ENCODE results near the gene SDC4. TPM values are rescaled to one million over a fixed set of nuclear protein-coding genes. Genes with fewer than 3 reads are reported as not detected.
A peak's percentile ranks its signal among the peaks of the same experiment; 100 is the strongest.

SDC4 gene
- polyA plus RNA-seq, 3 donors from 2014 or later = 0.56 to 0.69 TPM; not detected in 1

DNA sequence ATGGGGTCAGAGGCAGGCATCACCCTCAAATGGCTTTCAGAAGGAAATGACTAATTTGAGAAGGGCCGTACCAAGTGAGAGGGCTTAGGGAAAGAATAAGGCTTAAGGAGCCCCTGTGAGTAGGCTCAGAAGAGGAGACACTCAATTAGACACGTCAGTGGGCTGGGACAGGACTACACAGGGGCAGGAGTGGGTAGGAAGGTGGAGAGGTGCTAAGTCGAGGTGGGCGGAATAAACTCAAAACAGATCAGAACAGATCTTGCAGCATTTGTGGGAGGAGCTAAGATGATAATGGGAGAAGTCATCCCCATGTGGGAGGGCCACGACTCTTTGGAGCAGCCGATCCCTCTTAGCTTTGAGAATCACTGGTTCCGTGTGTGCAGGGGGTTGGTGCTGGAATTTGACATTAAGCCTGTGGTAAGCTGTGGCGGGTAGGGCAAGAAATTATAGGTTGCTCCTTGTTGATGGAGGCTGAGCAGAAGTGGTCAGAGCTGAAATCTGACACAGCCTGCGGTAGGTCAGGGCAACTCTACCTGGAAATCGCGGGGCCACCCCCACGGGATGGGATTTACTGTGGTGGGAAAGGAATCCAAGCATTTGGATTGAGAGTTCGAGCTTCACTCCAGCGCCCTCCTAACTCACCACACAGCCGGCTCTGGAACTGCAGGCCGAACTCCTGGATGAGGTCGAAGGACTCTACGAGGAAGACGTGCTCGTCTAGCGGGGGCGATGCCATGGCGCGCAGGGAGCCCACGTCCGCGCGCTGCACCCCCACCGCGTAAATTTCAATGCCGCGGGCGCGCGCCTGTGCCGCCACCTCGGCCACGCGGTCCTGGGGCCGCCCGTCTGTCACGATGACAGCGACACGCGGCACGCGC is 44.4 kb downstream of the SDC4 start:
- H3K27ac Mint-ChIP-seq = no peak overlapping the region
- no peak overlapping the region for H3K4me3 Mint-ChIP-seq
- DNase-seq = no peak
- H3K4me1 Mint-ChIP-seq = no peaks in the 10 kb centered on the region
- H3K36me3 Mint-ChIP-seq = no peaks in the 10 kb centered on the region
- H3K27me3 Mint-ChIP-seq (ENCODE audit: low read depth in 3 of 3) = peaks cover 11 to 14% (median 13%) of the 10 kb centered on the region in 3 donors
- H3K9me3 Mint-ChIP-seq = no peaks in the 10 kb centered on the region

DNA sequence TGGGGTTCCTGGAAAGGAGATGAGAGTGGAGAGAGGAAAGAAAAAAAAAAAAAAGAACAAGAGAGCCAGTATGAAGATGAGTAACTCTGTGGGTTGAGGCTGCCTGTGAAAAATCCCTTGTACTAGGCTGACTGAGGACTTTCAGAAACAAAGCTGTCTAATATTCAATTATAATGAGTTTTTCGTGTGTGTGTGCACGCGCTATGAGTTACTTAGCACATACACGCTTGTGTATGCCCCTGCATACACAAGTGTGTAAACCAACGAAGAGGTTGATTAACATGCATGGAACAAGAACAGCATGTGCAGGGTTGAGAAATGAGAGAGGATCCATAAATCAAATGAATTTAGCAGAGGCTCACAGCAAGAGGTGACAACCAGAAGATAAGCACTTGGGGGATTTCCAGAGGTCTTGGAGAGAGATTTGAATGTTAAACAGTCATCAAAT is 46.4 kb downstream of the SDC4 start:
- no peaks in the 10 kb centered on the region for H3K4me1 Mint-ChIP-seq

DNA sequence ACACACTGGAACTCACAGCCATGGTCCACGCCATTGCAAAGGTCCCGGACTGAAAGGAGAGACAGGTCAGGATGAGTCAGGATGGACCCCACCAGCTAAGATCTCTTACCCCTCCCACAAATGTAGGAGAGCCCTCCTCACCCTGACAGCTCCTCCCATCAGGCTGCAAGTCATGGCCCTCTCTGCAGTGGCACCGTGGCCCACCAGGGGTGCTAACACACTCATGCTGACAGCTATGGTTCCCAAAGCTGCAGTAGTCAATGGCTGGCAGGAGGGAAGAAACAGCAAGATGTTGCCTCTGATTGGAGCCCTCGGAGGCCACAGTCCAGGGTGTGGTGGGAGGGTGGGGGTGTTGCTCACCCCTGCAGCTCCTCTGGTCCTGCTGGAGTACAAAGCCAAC is 47.3 kb downstream of the SDC4 start:
- Mint-ChIP-seq H3K4me3 (no peak overlapping the region), H3K27me3 (ENCODE audit: low read depth in 3 of 3) (peaks cover 6 to 13% (median 7%) of the 10 kb centered on the region in 3 donors), H3K4me1 (no peaks in the 10 kb centered on the region), H3K27ac (no peak overlapping the region), H3K9me3 (no peaks in the 10 kb centered on the region), H3K36me3 (no peaks in the 10 kb centered on the region)
- no peak for DNase-seq

More for the DNA sequence above, 46.4 kb downstream of the SDC4 start:
- Mint-ChIP-seq H3K36me3 (no peaks in the 10 kb centered on the region), H3K27ac (no peak overlapping the region), H3K9me3 (no peaks in the 10 kb centered on the region), H3K4me3 (no peak overlapping the region), H3K27me3 (ENCODE audit: low read depth in 3 of 3) (peaks cover 8 to 11% (median 10%) of the 10 kb centered on the region in 3 donors)
- no peak for DNase-seq

DNA sequence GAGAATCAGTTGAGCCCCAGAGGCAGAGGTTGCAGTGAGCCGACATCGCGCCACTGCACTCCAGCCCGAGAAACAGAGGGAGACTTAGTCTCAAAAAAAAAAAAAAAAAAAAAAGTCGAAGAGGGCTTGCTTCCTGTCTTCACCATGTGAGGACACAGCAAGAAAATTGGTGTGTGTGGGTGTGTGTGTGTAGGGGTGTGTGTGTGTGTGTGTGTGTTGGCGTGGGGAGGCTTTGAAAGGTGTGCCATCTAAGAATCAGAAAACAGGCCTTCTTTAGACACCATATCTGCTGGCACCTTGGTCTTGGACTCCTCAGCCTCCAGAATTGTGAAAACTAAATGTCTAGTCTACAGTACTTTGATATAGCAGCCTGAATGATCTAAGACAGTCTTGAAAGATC is 48.4 kb downstream of the SDC4 start:
- Mint-ChIP-seq H3K9me3 (no peaks in the 10 kb centered on the region), H3K4me3 (no peak overlapping the region), H3K4me1 (no peaks in the 10 kb centered on the region), H3K27ac (no peak overlapping the region), H3K36me3 (no peaks in the 10 kb centered on the region), H3K27me3 (ENCODE audit: low read depth in 3 of 3) (peaks cover 0 to 10% (median 1%) of the 10 kb centered on the region in 3 donors)
- no peak for DNase-seq

DNA sequence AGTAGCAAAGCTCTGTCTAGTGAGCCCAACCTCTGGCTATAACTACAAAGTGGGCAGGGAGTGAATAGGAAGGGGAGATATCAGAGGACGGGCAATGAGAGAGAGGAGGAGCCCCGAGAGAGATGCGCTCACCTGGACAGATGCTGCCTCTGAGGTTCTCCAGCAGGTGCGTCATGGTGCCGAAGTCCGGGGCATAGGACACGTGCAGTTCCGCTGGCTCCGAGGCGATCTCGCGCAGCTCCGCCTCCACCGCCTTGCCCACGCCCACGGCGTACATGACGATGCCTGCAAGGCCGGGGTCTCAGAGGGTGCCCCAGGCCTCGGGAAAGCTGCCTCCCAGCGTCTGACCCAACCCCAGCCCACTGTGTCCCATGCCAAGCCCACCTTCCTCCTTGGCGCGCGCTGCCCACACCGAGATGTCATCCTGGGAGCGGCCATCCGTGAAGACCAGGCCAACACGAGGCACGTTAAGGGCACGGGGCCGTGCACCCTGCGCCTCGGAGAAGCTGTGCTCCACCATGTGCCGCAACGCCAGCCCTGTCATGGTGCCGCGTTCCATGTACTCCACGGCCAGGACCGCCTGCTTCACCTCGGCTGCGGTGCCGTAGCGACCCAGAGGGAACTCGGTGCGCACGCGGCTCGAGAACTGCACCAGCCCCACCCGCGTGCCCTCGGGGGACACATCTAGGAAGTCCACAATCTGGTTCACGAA is 50.3 kb downstream of the SDC4 start:
- peaks cover 6 to 8% of the 10 kb centered on the region in 2 donors for H3K4me1 Mint-ChIP-seq
- DNase-seq = no peak
- no peaks in the 10 kb centered on the region for H3K9me3 Mint-ChIP-seq
- H3K4me3 Mint-ChIP-seq = no peak overlapping the region
- no peak overlapping the region for H3K27ac Mint-ChIP-seq
- H3K36me3 Mint-ChIP-seq = no peaks in the 10 kb centered on the region
- peaks cover 3 to 7% (median 5%) of the 10 kb centered on the region in 3 donors for H3K27me3 Mint-ChIP-seq (ENCODE audit: low read depth in 3 of 3)

DNA sequence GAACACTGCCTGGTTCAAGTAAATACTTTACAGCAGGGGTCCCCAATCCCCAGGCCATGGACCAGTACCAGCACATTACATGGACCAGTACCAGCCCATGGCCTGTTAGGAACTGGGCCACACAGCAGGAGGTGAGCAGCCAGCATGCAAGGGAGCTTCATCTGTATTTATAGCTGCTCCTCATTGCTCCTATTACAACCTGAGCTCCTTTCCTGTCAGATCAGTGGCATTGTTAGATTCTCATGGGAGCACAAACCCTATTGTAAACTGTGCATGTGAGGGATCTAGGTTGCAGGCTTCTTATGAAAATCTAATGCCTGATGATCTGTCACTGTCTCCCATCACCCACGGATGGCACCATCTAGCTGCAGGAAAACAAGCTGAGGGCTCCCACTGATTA is 53.6 kb downstream of the SDC4 start:
- H3K9me3 Mint-ChIP-seq = no peaks in the 10 kb centered on the region
- H3K36me3 Mint-ChIP-seq = no peaks in the 10 kb centered on the region
- H3K27ac Mint-ChIP-seq = no peak overlapping the region
- H3K4me3 Mint-ChIP-seq = no peak overlapping the region
- DNase-seq = no peak
- peaks cover 6 to 11% of the 10 kb centered on the region in 2 donors for H3K4me1 Mint-ChIP-seq
- peaks cover 5 to 9% (median 5%) of the 10 kb centered on the region in 3 donors for H3K27me3 Mint-ChIP-seq (ENCODE audit: low read depth in 3 of 3)

DNA sequence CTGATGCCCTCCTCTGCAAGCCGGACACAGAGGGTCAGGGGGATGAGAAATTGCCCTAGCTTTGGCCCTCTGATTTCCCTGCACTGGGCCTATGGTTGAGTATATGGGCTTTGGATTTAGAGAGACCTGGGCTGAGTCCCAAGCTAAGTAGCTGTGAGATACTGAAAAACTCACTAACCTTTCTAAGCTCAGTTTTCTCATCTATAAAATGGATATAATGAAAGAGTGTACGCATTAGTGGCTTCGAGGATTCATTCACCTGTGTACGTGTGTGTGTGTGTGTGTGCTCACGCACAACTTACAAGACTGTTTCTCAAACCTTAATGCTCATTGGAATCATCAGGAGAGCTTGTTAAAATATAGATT is 54.2 kb downstream of the SDC4 start:
- Mint-ChIP-seq H3K4me3 (peak overlapping the region; percentile 53 to 76 (median 71)), H3K36me3 (no peaks in the 10 kb centered on the region), H3K9me3 (no peaks in the 10 kb centered on the region), H3K27ac (no peak overlapping the region), H3K27me3 (ENCODE audit: low read depth in 3 of 3) (peaks cover 5 to 9% (median 5%) of the 10 kb centered on the region in 3 donors), H3K4me1 (peaks cover 6 to 11% of the 10 kb centered on the region in 2 donors)
- DNase-seq = no peak

DNA sequence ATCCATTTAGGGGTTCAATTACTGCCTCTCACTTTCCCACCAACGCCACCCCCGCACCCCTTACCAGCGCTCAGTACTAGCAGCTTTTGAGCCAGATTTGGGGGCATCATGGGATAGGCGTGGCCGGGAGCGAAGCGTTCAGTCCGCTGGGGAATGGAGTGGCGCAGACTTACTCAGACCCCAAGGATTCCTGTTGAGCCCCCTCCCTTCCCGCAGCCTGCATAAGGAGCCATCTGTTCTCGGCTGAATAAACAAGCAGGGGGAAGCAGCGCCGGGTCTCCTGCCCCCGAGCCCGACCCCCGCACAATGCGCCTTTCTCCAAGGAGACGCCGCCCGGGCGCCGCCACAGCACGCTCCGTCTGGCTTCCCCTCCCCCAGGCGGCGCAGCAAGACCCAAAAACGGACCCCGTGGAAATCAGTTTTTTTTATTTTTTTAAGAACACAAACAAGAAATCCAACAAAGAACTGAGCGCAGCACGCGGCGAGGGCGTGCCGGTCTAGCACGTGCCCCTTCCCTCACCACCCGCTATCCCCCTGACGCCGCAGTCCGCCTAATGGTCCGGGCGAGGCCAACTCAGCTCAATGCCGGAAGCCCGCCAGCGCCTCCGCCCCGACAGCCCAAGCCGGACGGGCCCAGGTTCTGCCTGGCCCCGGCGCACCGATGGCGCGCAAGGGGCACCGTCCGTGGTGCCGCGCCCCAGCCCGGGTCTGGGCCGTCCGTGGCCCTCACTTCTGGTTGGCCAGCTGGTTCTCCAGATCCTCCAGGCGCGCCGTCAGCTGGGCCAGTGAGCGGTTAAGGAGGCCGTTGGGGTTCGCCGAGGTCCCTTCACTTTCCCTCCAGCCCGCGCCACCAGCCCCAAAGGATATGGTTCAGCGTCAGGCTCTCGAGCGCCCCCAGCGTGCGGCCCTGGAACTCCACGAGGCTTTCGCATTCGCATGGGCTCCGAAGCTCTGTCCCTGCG is 54.9 kb downstream of the SDC4 start:
- Mint-ChIP-seq H3K4me3 (peak overlapping the region; percentile 53 to 76 (median 71)), H3K9me3 (no peaks in the 10 kb centered on the region), H3K36me3 (no peaks in the 10 kb centered on the region), H3K4me1 (peaks cover 6 to 11% of the 10 kb centered on the region in 2 donors), H3K27me3 (ENCODE audit: low read depth in 3 of 3) (peaks cover 5 to 9% (median 6%) of the 10 kb centered on the region in 3 donors), H3K27ac (no peak overlapping the region)
- peak; percentile 58 to 70 (median 67) for DNase-seq

DNA sequence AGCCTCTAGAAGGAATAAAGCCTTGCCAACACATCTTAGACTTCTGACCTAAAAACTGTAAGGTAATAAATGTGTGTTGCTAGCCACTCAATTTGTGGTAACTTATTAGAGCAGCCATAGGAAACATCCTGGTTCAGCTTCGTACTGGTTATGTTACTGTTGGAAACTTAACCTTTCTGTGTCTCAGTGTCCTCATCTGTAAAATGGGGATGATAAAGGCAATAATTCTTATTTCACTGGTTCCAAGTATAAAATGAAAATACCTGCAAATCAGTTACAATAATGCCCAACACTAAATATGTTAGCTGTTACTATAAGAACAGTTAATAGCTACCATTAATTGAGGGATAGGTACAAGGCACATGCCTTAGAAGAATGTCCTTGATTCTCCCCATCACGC is 55.9 kb downstream of the SDC4 start:
- H3K4me1 Mint-ChIP-seq = peaks cover 6 to 11% of the 10 kb centered on the region in 2 donors
- DNase-seq = no peak
- peak overlapping the region; percentile 52 to 73 (median 67) for H3K4me3 Mint-ChIP-seq
- H3K9me3 Mint-ChIP-seq = no peaks in the 10 kb centered on the region
- no peaks in the 10 kb centered on the region for H3K36me3 Mint-ChIP-seq
- no peak overlapping the region for H3K27ac Mint-ChIP-seq
- peaks cover 5 to 9% (median 6%) of the 10 kb centered on the region in 3 donors for H3K27me3 Mint-ChIP-seq (ENCODE audit: low read depth in 3 of 3)

DNA sequence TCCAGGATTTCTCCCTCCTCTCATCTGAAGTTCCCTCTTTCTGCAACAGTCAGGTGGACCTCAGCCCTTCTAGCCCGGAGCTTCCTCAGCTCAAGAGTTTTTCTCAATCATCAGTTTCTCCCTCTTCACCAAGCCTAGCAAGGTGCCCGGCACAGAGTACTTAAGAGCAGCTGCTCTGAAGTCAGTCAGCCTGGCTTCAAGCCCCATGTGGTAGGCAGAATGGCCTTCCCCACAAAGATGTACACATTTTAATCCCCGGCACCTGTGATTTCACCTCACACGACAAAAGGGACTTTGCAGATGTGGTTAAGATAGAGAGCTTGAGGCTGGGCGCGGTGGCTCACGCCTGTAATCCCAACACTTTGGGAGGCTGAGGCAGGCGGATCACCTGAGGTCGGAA is 56.7 kb downstream of the SDC4 start:
- H3K4me3 Mint-ChIP-seq = no peak overlapping the region
- DNase-seq = no peak
- no peak overlapping the region for H3K27ac Mint-ChIP-seq
- no peaks in the 10 kb centered on the region for H3K36me3 Mint-ChIP-seq
- peaks cover 6 to 9% (median 6%) of the 10 kb centered on the region in 3 donors for H3K27me3 Mint-ChIP-seq (ENCODE audit: low read depth in 3 of 3)
- peaks cover 6 to 11% of the 10 kb centered on the region in 2 donors for H3K4me1 Mint-ChIP-seq
- no peaks in the 10 kb centered on the region for H3K9me3 Mint-ChIP-seq

DNA sequence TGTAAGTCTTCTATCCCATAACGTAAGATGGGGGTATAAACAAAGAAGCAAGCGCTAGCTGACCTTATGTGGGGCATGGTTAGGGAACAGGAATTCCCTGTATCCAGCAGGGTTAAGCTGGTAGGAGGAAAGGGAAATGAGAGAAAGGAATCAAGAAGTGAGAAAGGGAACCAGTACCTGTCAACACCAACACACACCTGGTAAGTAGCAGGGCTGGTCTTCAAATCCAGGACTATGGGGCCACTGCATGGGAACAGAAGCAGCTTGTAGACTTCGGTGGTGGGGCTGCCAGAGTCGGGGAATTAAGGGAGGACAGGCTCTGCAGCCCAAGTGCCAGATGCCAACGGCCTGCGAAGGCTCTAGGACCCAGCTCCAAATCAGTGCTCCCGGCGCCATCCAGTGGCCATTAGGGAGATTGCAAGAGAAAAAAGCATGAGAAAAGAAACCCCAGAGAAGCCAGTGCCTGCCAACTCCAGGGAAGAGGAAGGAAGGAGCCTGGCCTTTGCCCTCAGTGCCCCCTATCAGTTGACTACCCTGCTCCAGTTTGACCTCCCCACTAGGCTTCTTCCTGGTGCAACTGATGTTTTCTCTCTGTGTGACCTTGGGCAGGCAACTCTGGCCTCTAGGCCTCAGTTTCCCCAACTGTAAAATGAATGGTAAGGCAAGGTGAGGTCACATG is 57.4 kb downstream of the SDC4 start:
- peak; percentile 32 to 55 (median 49) for DNase-seq
- no peak overlapping the region for H3K27ac Mint-ChIP-seq
- H3K36me3 Mint-ChIP-seq = no peaks in the 10 kb centered on the region
- no peak overlapping the region for H3K4me3 Mint-ChIP-seq
- no peaks in the 10 kb centered on the region for H3K9me3 Mint-ChIP-seq
- peaks cover 6 to 11% of the 10 kb centered on the region in 2 donors for H3K4me1 Mint-ChIP-seq
- H3K27me3 Mint-ChIP-seq (ENCODE audit: low read depth in 3 of 3) = peaks cover 4 to 9% (median 6%) of the 10 kb centered on the region in 3 donors

DNA sequence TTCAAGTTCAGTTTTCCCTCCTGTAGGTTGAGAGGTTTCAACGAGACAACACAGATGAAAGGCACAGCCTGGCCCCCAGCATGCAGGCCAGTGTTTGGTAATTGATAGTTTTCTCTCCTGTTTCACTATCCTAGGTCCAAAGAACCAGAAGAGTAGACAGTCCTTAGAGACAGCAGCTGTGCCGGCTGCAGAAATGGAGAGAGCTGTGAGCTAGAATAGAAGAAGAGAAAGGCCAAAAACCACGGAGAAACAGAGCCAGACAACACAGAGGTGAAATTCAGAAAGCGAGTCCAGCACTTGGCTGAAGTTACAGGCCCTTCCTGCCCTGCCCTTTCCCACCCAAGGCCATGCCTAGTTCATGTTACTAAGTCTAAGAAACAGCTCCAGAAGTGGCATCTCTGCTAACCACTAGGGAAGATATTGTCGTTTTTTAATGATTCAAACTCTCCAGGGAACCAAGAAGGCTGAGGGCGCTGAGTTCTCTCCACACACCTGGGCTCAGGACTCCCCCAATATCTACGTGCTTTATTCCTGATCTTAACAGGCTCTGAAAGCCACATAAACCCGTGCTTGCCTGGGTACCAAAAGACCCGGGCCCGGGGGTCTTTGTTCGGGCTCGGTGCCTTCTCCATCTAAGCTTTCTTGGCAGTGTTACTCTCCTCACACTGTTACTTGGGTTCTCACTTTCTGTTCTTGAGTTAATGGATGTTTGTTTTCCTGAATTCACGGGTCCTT is 58.1 kb downstream of the SDC4 start:
- Mint-ChIP-seq H3K4me3 (no peak overlapping the region), H3K27me3 (ENCODE audit: low read depth in 3 of 3) (peaks cover 4 to 9% (median 6%) of the 10 kb centered on the region in 3 donors), H3K36me3 (no peaks in the 10 kb centered on the region), H3K9me3 (no peaks in the 10 kb centered on the region), H3K27ac (no peak overlapping the region), H3K4me1 (peaks cover 6 to 11% of the 10 kb centered on the region in 2 donors)
- no peak for DNase-seq

All from immature natural killer cell (primary cell).